Lower lobe of right lung (tissue), 2 donors: ENCODE data around the gene ARTN. TPM values are rescaled to one million over a fixed set of nuclear protein-coding genes. Genes with fewer than 3 reads are reported as not detected.

Source experiments
- ATAC-seq, 2 donors: fragments of 200-7000 bp; cut with Tn5 transposase; one replicate each; pipeline ENCODE4 v1.9.1; 2020 to 2022; ENCODE audit warnings: mild to moderate bottlenecking in 2 of 2, moderate library complexity in 2 of 2
- DNase-seq: peaks from one replicate; pipeline ENCODE4 v3.0.0-alpha.2; 2020
- H3K27ac ChIP-seq: fragments of 200-600 bp; one replicate; pipeline ENCODE4 v1.8.0; 2022
- H3K27me3 ChIP-seq: fragments of 200-600 bp; one replicate; pipeline ENCODE4 v1.8.0; 2022; ENCODE audit warnings: low read depth
- H3K36me3 ChIP-seq: fragments of 200-600 bp; one replicate; pipeline ENCODE4 v1.8.0; 2022; ENCODE audit warnings: mild to moderate bottlenecking
- H3K4me1 ChIP-seq: fragments of 200-600 bp; one replicate; pipeline ENCODE4 v1.8.0; 2022
- H3K4me3 ChIP-seq: fragments of 200-600 bp; one replicate; pipeline ENCODE4 v1.8.0; 2022; ENCODE audit warnings: mild to moderate bottlenecking
- H3K9me3 ChIP-seq: fragments of 200-600 bp; one replicate; pipeline ENCODE4 v1.8.0; 2022
- intact Hi-C: fragments of 100-400 bp; cut with DNase I; formaldehyde crosslinking; loops from one replicate; pipeline ENCODE4 v1.11.0; 2022
- total RNA-seq: library from RNA; stranded (reverse); fragmentation: NEBNext Ultra II Directional; extraction: Animal tissue kit (Norgen Biotek cat#: 25700); gene quantifications from one replicate; pipeline ENCODE4 v1.2.1, GENCODE V29; 2021
- TF ChIP-seq, protein P1 (sequence below): fragments of 200-600 bp; IDR thresholded peaks from one replicate; pipeline ENCODE4 v1.8.0; 2022; ENCODE audit warnings: antibody characterized with exemption, mild to moderate bottlenecking
- donor health status: DM: no; HTN: yes; CAD: no; lungs with severe emphysema.

Gene ARTN
- total RNA-seq, 1 donor from 2014 or later, result 0.27 TPM

DNA sequence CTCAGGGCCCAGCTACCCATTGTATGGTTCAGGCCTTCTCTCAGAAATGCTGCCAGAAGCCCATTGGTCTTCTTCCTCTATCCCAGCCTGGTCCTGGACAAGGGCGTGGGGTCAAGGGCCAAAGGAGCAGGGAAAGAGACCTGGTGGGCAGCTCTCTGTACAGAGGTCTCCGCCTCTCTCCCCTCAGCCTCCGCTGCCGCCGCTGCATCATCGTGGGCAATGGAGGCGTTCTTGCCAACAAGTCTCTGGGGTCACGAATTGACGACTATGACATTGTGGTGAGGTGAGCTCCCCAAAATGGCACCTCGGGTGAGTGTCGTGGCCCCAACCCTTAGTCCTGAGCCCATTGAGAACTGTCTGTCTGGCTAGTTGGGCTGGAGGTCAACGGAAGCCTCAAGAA is 34.6 kb upstream of the ARTN start:
- TF ChIP-seq, protein P1, sequence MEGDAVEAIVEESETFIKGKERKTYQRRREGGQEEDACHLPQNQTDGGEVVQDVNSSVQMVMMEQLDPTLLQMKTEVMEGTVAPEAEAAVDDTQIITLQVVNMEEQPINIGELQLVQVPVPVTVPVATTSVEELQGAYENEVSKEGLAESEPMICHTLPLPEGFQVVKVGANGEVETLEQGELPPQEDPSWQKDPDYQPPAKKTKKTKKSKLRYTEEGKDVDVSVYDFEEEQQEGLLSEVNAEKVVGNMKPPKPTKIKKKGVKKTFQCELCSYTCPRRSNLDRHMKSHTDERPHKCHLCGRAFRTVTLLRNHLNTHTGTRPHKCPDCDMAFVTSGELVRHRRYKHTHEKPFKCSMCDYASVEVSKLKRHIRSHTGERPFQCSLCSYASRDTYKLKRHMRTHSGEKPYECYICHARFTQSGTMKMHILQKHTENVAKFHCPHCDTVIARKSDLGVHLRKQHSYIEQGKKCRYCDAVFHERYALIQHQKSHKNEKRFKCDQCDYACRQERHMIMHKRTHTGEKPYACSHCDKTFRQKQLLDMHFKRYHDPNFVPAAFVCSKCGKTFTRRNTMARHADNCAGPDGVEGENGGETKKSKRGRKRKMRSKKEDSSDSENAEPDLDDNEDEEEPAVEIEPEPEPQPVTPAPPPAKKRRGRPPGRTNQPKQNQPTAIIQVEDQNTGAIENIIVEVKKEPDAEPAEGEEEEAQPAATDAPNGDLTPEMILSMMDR, result no peak
- H3K9me3 ChIP-seq, result no peaks in the 10 kb centered on the region
- ATAC-seq, result no peak
- H3K4me1 ChIP-seq, result no peaks in the 10 kb centered on the region
- H3K27me3 ChIP-seq, result no peaks in the 10 kb centered on the region
- intact Hi-C loops, result no loop called here
- H3K4me3 ChIP-seq, result no peak overlapping the region
- H3K27ac ChIP-seq, result no peak overlapping the region
- no peak for DNase-seq
- peaks cover 27% of the 10 kb centered on the region for H3K36me3 ChIP-seq

DNA sequence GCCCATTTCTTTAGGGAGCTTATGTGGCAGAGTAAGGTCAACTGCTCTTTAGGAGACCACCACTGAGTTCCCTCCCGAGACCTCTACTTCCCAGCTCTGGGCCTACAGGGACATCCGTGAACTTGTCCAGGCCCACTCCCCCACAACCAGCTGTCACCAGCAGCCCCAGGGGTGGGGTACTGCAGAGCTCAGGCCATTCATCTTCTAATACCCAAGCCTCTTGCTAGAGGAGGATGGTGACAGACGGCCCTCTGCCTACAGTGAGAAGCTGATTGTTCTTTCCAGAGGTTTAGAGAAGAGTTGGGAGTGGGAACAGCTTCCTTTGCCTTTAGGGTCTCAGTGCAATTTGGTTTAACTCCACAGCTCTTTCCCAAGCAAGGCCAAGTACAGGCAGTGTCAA is 33.2 kb upstream of the ARTN start:
- no peak overlapping the region for H3K27ac ChIP-seq
- TF ChIP-seq, protein P1, result no peak
- peaks cover 27% of the 10 kb centered on the region for H3K36me3 ChIP-seq
- ATAC-seq (no peak), DNase-seq (no peak)
- no peak overlapping the region for H3K4me3 ChIP-seq
- intact Hi-C loops, result no loop called here
- H3K9me3 ChIP-seq, result no peaks in the 10 kb centered on the region
- H3K4me1 ChIP-seq, result no peaks in the 10 kb centered on the region
- no peaks in the 10 kb centered on the region for H3K27me3 ChIP-seq

DNA sequence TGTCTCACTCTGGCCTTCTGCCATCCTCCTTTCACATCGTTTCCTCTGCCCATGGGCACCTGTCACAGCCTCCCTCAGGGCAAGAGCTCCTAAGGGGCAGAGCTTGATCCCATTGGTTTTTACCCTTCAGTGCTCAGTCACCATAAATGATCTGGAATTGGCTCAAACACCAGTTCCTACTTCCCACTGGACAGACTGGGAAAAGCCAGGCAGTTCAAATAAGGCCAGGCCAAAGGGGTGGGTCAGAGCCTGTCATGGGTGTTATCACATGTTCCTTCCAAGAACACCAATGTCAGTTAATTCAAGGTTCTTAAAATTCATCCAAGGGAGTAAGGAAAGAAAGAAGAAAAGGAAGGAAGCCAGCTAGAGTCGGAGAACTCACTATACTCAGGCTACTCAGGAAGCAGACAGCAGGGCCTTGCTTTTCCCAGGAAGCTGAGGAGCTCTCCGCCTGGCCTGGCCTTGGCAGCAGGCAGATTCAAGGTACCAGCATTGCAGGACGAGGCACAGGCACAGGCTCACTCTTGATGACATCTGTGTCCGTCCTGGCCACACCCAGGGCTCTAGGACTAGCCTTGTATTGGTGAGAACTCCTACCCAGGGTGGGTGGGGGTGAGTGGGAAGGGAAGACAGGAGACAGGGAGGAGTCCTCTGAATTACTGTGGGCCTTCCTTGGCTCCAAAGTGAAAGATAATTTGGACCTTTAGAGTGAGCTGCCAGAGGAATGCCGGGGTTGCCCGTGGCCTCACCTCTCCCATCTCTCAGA is 32.2 kb upstream of the ARTN start:
- no peak overlapping the region for H3K4me3 ChIP-seq
- ATAC-seq (no peak), DNase-seq (no peak)
- no peak overlapping the region for H3K27ac ChIP-seq
- TF ChIP-seq, protein P1, result no peak
- H3K36me3 ChIP-seq, result peaks cover 21% of the 10 kb centered on the region
- H3K9me3 ChIP-seq, result no peaks in the 10 kb centered on the region
- intact Hi-C loops, result no loop called here
- no peaks in the 10 kb centered on the region for H3K27me3 ChIP-seq
- H3K4me1 ChIP-seq, result no peaks in the 10 kb centered on the region

- H3K9me3 ChIP-seq, result no peaks in the 10 kb centered on the region
- intact Hi-C loops, result no loop called here
- no peak overlapping the region for H3K27ac ChIP-seq
- peaks cover 21% of the 10 kb centered on the region for H3K36me3 ChIP-seq
- no peaks in the 10 kb centered on the region for H3K4me1 ChIP-seq
- no peak overlapping the region for H3K4me3 ChIP-seq
- H3K27me3 ChIP-seq, result no peaks in the 10 kb centered on the region
- no peak for DNase-seq
- no peak for ATAC-seq
- TF ChIP-seq, protein P1, result no peak
Observed at GRCh38 chr1:43902058-43902831, 31.4 kb upstream of the ARTN start.

- intact Hi-C loops, result no loop called here
Observed at GRCh38 chr1:43904660-43905551, 28.7 kb upstream of the ARTN start.

More at GRCh38 chr1:43904660-43905551, 28.7 kb upstream of the ARTN start:
- H3K36me3 ChIP-seq, result peaks cover 5% of the 10 kb centered on the region
- DNase-seq, result no peak
- no peaks in the 10 kb centered on the region for H3K9me3 ChIP-seq
- no peaks in the 10 kb centered on the region for H3K27me3 ChIP-seq
- no peak for ATAC-seq
- H3K4me3 ChIP-seq, result no peak overlapping the region
- TF ChIP-seq, protein P1, result no peak
- H3K27ac ChIP-seq, result no peak overlapping the region
- H3K4me1 ChIP-seq, result no peaks in the 10 kb centered on the region
